Suprapubic skin (tissue), 4 donors: ENCODE results near the gene BACE1.

Experiments used
- CTCF ChIP-seq, 2 donors: fragments of 200-600 bp in 1 of 2; fragments of 450-650 bp in 1 of 2; sonication (generic) in 1 of 2; IDR thresholded peaks; one replicate each; pipeline ENCODE4 v1.5.1; 2016 to 2019; ENCODE audit warnings: antibody characterized with exemption in 2 of 2, mild to moderate bottlenecking in 1 of 2, moderate library complexity in 1 of 2
- POLR2A ChIP-seq, 2 donors: fragments of 450-650 bp; IDR thresholded peaks; one replicate each; pipeline ENCODE4 v1.6.1; 2017; ENCODE audit warnings: antibody characterized with exemption in 2 of 2, mild to moderate bottlenecking in 2 of 2, moderate library complexity in 2 of 2
- POLR2AphosphoS5 ChIP-seq, 3 donors: sonication (generic); formaldehyde crosslinking; IDR thresholded peaks; one replicate each; pipeline ENCODE4 v1.6.1; 2017; ENCODE audit warnings: antibody characterized with exemption in 3 of 3

DNA sequence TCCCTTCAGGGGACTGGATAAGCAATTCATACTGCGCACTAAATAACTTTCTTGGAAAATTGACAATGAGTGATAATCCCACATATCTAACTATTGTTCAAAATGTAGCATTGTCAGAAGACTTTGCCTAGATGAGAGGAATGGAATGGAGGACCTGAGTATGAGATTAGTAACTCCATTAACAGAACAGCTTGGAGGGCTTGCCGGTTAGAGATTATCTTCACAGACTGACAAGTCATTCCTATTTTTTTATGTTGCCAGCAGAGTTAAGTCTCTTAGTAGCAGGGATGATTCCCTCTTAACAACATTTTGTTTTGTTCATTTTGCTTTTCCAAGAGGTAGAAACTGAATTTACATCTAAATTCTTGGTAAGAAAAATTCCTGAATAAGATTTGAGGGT is 32.0 kb downstream of the BACE1 start:
- TF ChIP-seq POLR2A (IDR thresholded peaks at IDR 0.05) (no peak), CTCF (IDR thresholded peaks at IDR 0.05) (no peak), POLR2AphosphoS5 (IDR thresholded peaks at IDR 0.05) (no peak)
